ENCODE measurements around the gene WNK2. TPM values are rescaled to one million over a fixed set of nuclear protein-coding genes. Genes with fewer than 3 reads are reported as not detected.

WNK2 gene
- total and polyA plus RNA-seq, 2 of the 4 experiments (the other 2 are of a cell fraction), result not detected

DNA sequence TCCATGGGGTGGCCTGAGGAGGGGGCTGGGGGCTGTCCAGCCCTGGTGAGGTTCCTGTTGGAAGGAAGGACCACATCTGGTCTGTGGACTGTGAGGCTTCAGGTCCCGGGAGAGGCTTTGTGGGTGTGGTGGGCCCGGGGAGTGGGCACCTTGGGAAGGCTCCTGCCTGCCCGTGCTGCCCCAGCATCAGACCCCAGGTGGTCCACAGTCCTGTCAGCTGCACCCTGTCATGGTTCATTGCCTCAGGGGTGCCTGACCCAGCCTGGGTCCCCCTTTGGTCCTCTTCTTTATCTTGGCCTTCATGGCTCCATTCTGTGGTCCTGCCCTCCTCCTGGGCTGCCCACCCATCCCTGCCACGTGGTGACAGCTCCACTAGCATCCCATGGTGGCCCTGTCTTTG is 36.7 kb downstream of the WNK2 start:
- ATAC-seq (ENCODE audit: low read depth) (no peak), DNase-seq (no peak)
- 83% methylated on average over 1 of the region's 4 CpGs; no CpG with 5 or more reads in 1 of the 2 experiments for WGBS, 2 experiments (ENCODE audit: extremely low coverage in 2 of 2, insufficient read length in 1 of 2)
- TF ChIP-seq BHLHE40 (IDR thresholded peaks at IDR 0.05; ENCODE audit: low read depth, low read length), result no peak
- TF ChIP-seq, protein P1, sequence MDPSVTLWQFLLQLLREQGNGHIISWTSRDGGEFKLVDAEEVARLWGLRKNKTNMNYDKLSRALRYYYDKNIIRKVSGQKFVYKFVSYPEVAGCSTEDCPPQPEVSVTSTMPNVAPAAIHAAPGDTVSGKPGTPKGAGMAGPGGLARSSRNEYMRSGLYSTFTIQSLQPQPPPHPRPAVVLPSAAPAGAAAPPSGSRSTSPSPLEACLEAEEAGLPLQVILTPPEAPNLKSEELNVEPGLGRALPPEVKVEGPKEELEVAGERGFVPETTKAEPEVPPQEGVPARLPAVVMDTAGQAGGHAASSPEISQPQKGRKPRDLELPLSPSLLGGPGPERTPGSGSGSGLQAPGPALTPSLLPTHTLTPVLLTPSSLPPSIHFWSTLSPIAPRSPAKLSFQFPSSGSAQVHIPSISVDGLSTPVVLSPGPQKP (IDR thresholded peaks at IDR 0.05; ENCODE audit: borderline replicate concordance, low read depth, low read length), result no peak
- no peak for TF ChIP-seq MAZ (IDR thresholded peaks at IDR 0.05; ENCODE audit: borderline replicate concordance, low read depth, low read length)
- no peak for TF ChIP-seq RAD21 (IDR thresholded peaks at IDR 0.05; ENCODE audit: low read length)
- no peak for TF ChIP-seq RCOR1 (IDR thresholded peaks at IDR 0.05; ENCODE audit: insufficient replicate concordance, low read length)
- Histone ChIP-seq H3K4me1 (ENCODE audit: control insufficient read depth, insufficient read depth, low read length) (no peaks in the 10 kb centered on the region; the same call in 1 of the 2 replicates), H3K4ac (ENCODE audit: low read depth, low read length) (no peak overlapping the region), H4K5ac (ENCODE audit: low read depth, low read length) (no peak overlapping the region), H2AFZ (replicated peaks; ENCODE audit: low read length, poor library complexity) (no peak overlapping the region), H4K8ac (ENCODE audit: low read depth in 2 of 2, low read length in 2 of 2) (no peak overlapping the region), H2BK120ac (ENCODE audit: low read depth, low read length) (no peak overlapping the region), H3K27me3 (ENCODE audit: control insufficient read depth, insufficient read depth, low read length) (no peaks in the 10 kb centered on the region; the same call in 1 of the 2 replicates), H4K20me1 (ENCODE audit: insufficient read depth, low read length) (no peaks in the 10 kb centered on the region), H3K56ac (ENCODE audit: extremely low read depth, insufficient read depth, low read length) (no peak overlapping the region), H3K14ac (replicated peaks; ENCODE audit: low read depth, low read length) (no peak overlapping the region), H3K4me2 (ENCODE audit: low read depth, low read length) (no peak overlapping the region), H3K36me3 (ENCODE audit: control insufficient read depth, insufficient read depth, low read length) (no peaks in the 10 kb centered on the region), H3K9ac (ENCODE audit: low read depth, low read length) (no peak overlapping the region), H3K79me1 (ENCODE audit: low read depth in 1 of 2, low read length in 2 of 2) (no peaks in the 10 kb centered on the region), H3K27ac (ENCODE audit: insufficient read depth, low read length) (no peak overlapping the region), H3K9me1 (ENCODE audit: insufficient read depth, low read length) (no peaks in the 10 kb centered on the region), H4K91ac (ENCODE audit: insufficient read depth, low read depth, low read length) (no peak overlapping the region), H2BK15ac (ENCODE audit: low read depth, low read length) (no peak overlapping the region), H2AK5ac (ENCODE audit: low read depth, low read length) (no peak overlapping the region), H3K23ac (ENCODE audit: low read depth, low read length) (no peak overlapping the region), H2BK5ac (ENCODE audit: low read depth, low read length, poor library complexity, severe bottlenecking) (no peak overlapping the region), H2AK9ac (replicated peaks; ENCODE audit: low read depth, low read length, poor library complexity) (no peak overlapping the region), H2BK20ac (ENCODE audit: low read depth, low read length) (no peak overlapping the region), H3K4me3 (ENCODE audit: insufficient read depth, low read depth, low read length) (no peak overlapping the region), H3K9me3 (ENCODE audit: control insufficient read depth, insufficient read depth, low read length) (no peaks in the 10 kb centered on the region), H3K18ac (ENCODE audit: low read depth, low read length) (no peak overlapping the region)
- intact Hi-C loops (cut with micrococcal nuclease) (no loop called here), in situ Hi-C loops (cut with MboI; ENCODE audit: low sequenced_read_pairs) (no loop called here), dilution Hi-C loops (cut with HindIII; ENCODE audit: low sequenced_read_pairs, unreplicated experiment) (no loop called here)
- CTCF ChIA-PET, result no interaction called here
- no TSS peak for BruUV-seq (replicated peaks)
- POLR2A ChIA-PET (ENCODE audit: unreplicated experiment), result no interaction called here

Data from IMR-90 (cell line).